GM19438 (cell line): ENCODE results near the gene ATP8A2.
"Not testable (repeated sequence)": the region's sequence is repeated elsewhere in the genome, so short reads cannot be mapped to it uniquely, and the experiment has no call there.

Experiments used
- ATAC-seq: cut with Tn5 transposase; IDR thresholded peaks from one replicate; pipeline ENCODE4 v1.9.1; 2021; ENCODE audit warnings: low read depth; ENCODE audit not compliant: unreplicated experiment

The ATP8A2 gene

GRCh38 chr13:26050568-26051230 lies 678.9 kb downstream of the ATP8A2 start:
- ATAC-seq = no peak

DNA sequence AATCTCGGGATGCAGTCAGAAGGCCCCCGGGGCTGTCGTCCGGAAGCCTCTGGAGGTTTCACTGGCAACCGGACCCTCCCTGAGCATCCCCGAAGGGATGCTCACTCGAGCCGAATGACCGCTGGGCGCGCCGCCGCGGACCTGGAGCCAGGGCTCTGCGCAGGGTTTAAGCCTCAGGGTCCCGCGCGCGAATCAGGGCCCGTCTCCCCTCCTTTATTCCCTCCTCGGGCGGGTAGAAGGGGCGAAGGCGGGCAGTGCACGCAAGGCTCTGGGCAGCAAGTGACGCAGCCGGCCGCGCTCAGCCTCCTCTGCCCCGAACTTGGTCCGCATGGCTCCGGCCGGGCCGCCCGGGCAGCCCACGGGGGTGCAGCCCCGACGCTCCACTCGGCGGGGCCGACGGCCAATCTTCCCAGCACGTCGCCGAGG lies 679.5 kb downstream of the ATP8A2 start:
- ATAC-seq = no peak

DNA sequence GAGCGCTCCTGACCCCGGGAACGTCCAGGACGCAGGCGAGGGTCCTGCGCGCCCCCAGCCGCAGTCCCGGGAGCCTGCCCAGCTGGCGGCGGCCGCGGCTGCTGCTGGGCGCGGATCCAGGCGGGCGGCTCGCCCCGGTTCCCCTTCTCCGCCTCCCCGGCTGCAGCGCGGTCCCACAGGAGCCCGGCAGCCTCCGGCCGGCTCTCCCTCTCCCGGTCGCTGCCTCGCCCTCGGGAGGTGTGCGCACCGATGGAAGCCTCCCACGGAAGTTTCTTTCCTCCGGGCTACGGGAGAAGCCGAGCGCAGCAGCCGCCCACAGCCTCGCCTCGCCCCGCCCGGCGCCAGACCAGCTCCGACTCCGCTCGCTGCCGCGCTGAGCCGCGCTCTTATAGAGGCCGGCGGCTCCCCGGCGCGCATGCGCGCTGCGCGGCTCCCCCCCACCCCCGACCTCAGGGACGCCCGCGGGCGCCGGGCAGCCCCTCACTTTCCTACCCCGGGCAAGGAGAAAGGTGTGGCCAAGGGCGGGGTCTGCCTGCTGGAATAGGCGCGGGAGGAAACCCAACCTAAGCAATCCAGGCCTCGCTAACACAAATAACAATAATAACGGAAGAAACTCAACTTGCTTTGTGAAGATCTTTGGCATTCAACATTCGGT lies 680.0 kb downstream of the ATP8A2 start, which contains the start of gene SHISA2:
SHISA2 (minus strand) TSS at position 360 of the 655 bp plus-strand sequence. CDS start 1,041 bp downstream, outside the sequence.
- ATAC-seq = no peak

DNA sequence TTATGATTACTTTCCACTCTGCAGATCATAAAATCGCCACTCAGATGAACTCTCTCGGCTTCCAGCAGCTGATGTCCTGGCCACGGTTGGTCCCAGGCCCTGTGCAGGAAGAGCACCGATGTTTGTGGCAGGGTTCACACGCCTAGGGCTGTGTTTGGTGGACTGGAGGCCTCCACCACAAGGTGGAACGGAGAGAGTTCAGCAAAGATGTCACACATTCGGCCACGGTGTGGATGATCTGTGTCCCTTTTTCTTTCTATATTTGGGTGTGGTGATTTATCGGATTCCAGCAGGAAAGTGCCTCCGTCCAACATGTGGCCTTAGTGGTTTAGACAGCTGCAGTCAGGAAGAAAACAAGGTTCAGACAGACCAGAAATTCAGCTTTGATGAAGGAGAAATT lies 680.6 kb downstream of the ATP8A2 start:
- no peak for ATAC-seq

GRCh38 chr13:26053418-26053980 lies 681.7 kb downstream of the ATP8A2 start:
- no peak for ATAC-seq

GRCh38 chr13:26054896-26055295 lies 683.1 kb downstream of the ATP8A2 start:
- ATAC-seq = no peak

DNA sequence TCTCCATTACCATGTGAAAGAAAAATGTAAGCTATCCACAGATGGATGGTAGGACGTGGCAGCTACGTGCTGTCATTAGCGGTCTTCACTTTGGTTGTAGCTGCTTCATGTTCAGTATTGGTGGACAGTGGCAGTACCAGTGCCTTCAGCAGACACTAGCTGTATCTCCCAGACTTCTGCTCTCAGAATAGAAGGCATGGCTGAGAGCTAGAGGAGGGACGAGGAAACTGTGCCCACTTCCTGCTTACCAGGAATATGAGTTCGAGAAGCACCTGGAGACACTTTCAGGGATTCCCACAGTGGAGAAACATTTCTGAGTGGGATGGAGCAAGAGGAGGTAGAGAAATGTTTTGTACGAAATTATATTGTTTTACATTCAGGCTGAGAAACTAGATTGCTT lies 686.9 kb downstream of the ATP8A2 start:
- ATAC-seq = no peak

- no peak for ATAC-seq
Measured at GRCh38 chr13:26060357-26060756, 688.6 kb downstream of the ATP8A2 start.

GRCh38 chr13:26061256-26061655 lies 689.5 kb downstream of the ATP8A2 start:
- ATAC-seq = no peak

DNA sequence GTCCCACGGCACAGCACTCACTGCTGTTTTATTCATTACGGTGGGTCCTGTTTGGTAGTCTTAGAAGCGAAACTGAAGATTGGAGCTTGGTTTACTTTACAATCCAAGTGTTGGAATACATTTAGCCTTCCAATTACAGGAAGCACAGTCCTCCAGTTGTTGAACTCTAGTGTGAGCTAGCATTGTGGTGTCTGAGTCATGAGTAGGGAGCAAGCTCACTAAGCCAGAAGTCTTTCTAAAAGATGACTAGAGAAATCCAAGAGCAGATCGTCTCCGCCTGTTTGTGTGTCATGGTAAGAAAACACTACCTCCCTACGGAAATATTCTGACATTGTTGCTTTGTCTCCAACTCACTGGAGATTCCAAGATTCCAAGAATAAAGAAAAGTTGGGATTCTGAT lies 690.2 kb downstream of the ATP8A2 start:
- no peak for ATAC-seq

- no peak for ATAC-seq
Measured at GRCh38 chr13:26062853-26063444, 691.2 kb downstream of the ATP8A2 start.

- not testable (repeated sequence) for ATAC-seq
Measured at GRCh38 chr13:26066492-26066891, 694.7 kb downstream of the ATP8A2 start.

DNA sequence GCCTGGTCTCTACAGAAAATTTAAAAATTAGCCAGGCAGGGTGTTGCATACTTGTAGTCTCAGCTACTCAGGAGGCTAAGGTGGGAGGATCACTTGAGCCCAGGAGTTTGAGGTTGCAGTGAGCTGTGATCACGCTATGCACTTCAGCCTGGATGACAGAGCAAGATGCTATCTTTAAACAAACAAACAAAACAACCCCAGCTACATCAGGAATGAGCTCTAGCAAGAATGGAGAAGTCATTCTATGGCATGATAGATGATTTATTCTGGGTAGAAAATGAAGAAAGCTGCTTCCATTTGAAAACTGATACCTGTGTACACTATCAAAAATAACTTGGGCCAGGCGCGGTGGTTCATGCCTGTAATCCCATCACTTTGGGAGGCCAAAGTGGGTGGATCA lies 695.8 kb downstream of the ATP8A2 start:
- ATAC-seq = no peak

DNA sequence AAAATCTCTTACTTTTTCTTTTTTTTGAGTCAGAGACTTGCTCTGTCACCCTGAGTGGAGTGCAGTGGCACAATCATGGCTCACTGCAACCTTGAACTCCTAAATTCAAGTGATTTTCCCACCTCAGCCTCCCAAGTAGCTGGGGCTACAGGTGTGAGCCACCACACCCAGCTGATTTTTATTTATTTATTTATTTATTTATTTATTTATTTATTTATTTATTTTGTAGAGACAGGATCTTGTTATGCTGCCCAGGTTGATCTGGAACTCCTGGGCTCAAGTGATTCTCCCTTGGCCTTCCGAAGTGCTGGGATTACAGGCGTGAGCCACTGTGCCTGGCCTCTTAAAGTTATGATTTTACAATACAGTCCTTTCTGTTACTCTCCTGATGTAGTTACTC lies 696.6 kb downstream of the ATP8A2 start:
- ATAC-seq = not testable (repeated sequence)

DNA sequence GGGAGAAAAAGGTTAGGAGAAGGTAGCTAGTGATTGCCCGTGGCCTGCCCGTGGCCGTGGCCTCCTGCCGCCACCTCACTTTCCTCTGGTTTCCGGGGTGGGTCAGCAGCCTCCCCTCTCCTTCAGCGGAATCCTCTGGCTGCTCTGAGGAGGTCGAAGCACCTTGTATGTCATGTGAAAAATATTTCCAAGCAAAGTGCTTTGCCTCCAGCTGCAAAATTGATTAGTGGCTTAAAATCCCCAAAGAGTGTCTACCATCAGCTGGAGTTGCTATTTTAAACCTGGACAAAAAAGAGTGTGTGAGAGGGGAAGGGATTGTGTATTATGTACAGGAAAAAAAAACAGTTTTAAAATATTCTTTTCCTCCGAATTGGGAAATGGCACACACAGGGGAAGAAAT lies 697.9 kb downstream of the ATP8A2 start:
- not testable (repeated sequence) for ATAC-seq

DNA sequence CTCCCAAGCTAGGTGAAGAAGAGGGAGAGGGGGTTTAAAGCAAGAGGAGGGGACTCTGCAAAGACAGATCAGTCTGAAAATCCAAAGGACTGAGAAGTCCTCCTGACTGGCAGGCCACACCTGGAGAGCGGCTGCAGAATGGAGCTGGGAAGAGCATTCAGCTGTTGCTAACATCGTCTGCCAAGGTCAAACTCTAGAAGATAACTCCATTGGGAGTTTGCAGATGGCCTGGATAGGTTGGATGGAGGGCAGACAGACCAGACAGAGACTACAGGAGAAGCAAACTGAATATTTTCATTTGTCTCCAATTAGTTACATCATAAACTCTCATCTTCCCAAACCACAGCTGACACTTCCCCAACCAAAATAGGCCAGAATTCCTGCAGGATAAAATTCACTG lies 699.9 kb downstream of the ATP8A2 start:
- no peak for ATAC-seq

DNA sequence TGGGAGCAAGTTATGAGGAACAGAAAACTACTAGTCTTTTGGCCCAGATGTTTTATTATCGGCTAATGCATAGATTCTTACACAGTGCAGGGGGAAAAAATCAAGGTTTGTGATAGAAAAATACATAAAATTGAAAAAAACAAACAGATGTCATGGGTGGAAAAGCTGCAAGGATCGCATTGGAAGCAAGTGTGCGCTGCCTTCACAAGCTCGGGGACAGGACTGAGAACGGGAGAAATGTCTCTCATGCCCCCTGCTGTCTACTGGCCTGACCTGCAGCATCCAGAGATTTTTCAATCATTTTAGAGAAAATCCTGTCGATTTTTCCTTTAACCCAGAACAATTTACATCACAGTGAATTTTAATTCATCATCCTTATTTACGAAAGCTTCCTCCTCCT lies 700.6 kb downstream of the ATP8A2 start:
- not testable (repeated sequence) for ATAC-seq

- ATAC-seq = no peak
Measured at GRCh38 chr13:26074706-26075105, 702.9 kb downstream of the ATP8A2 start.
